Middle frontal gyrus (tissue), 1 donor: ENCODE data around the gene QRFP.
A peak's percentile ranks its signal among the peaks of the same experiment; 100 is the strongest.
"Not testable (repeated sequence)": the region's sequence is repeated elsewhere in the genome, so short reads cannot be mapped to it uniquely, and the experiment has no call there.

Experiments
- DNase-seq: peaks from one replicate; pipeline ENCODE4 v3.0.0-alpha.2; 2015; ENCODE audit warnings: low spot score; ENCODE audit errors: extremely low spot score

The QRFP gene

GRCh38 chr9:130919559-130920145 lies 23.0 kb upstream of the QRFP start:
- DNase-seq = no peak

GRCh38 chr9:130918826-130919558 lies 22.4 kb upstream of the QRFP start:
- DNase-seq = peak; percentile 12

DNA sequence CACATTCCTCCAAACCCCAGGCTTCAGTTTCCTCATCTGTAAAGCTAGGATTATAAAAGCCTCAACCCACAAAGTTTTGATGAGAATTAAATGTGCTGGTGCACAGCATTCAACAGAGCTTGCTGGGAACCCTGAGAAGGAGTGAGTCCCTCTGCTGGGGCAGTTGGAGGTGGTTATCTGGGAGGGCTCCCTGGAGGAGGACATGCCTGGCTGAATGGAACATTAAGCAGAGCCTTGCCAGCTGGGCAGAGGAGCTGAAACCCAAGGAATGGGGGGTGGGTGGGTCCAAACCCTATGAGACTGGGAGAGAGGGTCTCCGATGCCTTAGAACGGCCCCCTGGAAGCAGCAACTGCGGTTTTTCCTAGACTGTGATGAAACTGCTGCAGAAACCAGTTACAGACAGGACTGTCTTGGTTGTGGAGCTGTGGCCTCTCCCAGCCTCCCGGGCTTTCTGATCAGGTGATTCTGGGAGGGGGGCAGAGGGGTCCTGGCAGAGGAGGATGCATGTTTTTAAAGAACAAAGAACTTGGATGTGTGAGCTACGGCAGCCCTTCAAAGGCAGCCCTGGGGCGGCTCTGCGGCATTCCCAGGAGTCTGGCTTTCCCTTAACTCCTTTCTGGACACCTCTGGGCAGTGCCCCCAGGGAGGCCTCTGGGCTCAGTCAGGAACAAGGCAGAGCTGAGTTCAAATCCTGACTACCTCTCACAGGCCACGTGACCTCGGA lies 21.7 kb upstream of the QRFP start:
- no peak for DNase-seq

GRCh38 chr9:130917168-130917960 lies 20.8 kb upstream of the QRFP start:
- DNase-seq = no peak

DNA sequence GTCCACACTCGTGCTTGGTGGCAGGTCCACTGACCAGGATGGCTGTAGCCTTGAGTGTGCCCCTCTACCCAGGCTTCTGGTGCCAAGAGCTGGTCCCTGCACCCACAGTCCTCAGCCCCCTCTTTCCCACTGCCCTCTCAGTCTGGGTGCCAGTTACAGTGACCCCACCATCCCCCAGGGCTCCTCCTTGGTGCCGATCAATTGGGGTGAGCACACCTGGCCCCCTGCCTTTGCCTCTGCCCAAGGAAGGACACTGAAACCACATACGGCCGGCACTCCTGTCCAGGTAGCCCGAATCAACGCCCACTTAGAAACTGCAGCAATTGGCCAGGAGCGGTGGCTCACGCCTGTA lies 18.5 kb upstream of the QRFP start:
- no peak for DNase-seq

DNA sequence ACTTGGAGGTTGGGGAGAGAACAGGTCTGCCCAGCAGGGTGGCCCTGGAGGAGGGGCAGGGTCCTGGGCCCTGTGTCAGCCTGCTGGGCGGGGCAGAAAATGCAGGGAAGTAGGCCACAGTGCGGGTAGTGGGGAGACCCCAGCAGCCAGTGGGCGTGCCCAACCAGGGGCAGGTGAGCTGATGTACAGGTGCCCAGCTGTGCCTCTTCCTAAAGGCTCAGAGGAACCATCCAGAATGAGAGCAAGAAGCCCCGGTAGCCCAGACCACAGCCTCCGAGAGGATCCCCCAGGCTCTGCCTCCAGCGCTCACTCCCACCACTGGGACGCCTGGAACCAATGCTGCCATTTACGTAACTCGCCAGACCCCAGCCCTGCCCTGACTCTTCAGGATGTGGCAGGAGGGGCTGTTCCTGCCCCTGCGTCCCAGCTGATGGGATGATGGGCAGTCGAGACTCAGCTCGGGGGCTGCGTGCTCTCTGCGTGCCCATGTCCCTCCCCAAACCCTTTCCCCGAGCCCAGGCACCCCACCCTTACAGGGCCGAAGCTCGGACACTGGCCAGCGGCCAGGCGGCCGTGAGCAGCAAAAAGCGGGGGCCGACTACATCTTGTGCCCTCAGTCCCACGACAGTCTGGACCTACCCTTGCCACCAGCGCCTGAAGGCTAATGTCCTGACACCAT lies 17.9 kb upstream of the QRFP start:
- no peak for DNase-seq

DNA sequence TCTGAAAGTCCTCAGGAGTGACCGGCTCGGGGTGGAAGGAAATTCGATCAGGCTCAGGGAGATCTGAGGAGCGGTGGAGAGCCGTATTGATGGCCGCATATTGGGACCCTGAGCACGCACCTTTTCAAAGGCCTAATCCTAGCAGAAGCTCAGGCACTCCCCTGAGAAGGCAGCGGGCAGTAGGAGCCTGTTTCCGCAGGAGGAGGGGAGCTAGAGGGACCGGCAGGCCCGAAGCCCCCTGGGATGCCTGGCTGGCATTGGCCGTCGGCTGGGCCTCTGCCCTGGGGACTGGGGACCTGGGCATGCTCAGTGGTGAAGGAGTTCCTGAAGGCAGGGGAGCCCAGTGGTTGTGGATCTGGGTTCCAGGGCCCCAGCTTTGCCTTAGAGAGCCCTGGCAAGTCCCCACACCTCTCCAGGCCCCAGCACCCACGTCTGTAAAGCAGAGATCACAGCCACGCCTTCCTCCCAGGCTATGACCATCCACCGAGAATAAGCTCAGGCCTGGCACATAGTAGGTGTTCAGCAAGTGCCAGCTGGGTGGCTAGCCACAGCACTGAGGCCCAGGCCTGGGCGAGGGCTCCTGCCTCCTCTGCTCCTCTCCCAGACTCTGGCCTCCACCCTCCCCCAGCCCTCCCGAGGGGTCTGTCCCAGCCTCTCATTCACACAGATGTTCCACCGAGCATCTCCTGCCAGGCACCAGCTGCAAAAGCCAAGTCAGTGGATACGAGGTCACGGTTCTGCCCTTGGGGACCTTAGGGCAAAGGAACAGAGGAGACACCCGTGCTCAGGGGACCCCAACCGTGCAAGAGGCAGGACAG lies 17.2 kb upstream of the QRFP start:
- no peak for DNase-seq

- no peak for DNase-seq
Observed at GRCh38 chr9:130912932-130913598, 16.5 kb upstream of the QRFP start.

DNA sequence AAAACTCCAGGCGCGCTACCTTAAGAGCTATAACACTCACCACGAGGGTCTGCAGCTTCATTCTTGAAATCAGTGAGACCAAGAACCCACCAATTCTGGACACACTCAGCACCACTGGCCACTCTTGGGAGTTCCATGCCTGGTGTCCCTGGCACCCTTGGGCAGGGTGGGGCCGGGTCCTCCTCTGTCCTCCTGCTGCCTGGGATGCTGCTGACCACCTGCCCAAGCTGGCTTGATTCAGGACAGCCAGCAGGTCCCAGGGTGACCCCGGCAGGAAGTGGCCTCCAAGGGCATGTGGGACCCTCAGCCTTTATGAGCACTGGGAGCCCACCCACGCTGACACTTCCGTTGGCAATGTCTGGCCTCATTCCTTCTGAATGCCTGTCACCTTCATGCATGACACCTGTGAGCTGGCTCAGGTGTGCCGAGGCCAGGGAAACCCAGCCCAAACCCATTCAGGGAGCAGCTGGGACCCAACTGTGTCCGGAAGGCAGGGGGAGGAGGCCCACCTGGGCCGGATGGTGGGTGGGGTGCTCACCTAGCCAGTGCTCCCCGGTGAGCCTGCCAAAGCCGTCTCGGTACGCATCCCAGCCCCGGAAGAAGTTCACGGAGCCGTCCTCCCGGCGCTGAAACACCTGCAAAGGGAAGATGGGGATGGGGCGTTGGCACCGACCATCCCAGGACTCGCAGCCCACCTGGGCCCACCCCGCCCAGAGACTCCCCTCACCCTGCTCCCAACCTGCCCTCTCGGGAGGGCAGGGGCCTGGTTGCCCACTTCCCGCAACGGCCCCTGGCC lies 14.8 kb upstream of the QRFP start:
- DNase-seq = no peak

GRCh38 chr9:130910670-130911069 lies 14.1 kb upstream of the QRFP start:
- DNase-seq = not testable (repeated sequence)

DNA sequence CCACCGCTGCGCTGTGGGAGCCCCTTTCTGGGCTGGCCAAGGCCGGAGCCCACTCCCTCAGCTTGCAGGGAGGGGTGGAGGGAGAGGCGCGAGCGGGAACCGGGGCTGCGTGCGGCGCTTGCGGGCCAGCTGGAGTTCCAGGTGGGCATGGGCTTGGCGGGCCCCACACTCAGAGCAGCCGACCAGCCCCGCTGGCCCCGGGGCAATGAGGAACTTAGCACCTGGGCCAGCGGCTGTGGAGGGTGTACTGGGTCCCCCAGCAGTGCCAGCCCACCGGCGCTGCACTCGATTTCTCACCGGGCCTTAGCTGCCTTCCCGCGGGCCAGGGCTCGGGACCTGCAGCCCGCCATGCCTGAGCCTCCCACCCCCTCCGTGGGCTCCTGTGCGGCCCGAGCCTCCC lies 13.4 kb upstream of the QRFP start:
- DNase-seq = not testable (repeated sequence)

GRCh38 chr9:130908878-130909355 lies 12.3 kb upstream of the QRFP start:
- DNase-seq = no peak

- DNase-seq = no peak
Observed at GRCh38 chr9:130908146-130908877, 11.7 kb upstream of the QRFP start.

DNA sequence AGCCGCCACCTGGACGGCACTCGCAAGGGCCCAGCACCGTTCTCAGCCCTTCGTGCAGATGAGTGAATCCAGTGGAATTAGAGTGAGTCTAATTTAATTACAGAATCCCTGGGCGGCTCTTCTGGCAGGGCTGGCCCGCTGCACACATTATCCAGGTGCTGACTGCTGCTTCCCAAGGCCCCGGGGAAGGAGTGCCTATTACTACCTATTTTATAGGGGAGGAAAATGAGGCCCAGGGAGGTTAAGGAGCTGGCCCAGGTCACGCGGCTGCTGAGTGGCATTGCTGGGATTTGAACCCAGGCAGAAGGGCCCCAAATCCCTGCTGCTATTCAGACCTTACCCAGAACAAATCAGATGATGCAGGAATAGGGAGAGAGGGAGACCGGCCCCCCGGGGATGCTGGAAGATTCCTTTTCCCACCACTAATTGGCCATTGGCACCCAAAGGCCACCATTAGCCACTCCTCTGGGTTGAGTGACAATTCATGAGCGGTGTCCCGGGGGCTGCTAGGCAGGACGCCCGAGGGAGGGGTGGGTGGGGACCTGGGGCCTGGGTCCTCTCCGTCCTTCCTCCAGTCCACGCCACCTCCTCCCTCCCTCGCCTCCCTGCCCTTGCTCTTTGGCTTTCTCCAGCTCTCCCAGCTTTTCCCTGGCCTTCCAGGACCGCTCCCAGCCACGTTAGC lies 10.3 kb upstream of the QRFP start:
- DNase-seq = no peak

GRCh38 chr9:130905902-130906734 lies 9.5 kb upstream of the QRFP start:
- DNase-seq = no peak

- no peak for DNase-seq
Observed at GRCh38 chr9:130905125-130905901, 8.7 kb upstream of the QRFP start.
